Measurements from ENCODE around the gene PREX1.

Gene PREX1

DNA sequence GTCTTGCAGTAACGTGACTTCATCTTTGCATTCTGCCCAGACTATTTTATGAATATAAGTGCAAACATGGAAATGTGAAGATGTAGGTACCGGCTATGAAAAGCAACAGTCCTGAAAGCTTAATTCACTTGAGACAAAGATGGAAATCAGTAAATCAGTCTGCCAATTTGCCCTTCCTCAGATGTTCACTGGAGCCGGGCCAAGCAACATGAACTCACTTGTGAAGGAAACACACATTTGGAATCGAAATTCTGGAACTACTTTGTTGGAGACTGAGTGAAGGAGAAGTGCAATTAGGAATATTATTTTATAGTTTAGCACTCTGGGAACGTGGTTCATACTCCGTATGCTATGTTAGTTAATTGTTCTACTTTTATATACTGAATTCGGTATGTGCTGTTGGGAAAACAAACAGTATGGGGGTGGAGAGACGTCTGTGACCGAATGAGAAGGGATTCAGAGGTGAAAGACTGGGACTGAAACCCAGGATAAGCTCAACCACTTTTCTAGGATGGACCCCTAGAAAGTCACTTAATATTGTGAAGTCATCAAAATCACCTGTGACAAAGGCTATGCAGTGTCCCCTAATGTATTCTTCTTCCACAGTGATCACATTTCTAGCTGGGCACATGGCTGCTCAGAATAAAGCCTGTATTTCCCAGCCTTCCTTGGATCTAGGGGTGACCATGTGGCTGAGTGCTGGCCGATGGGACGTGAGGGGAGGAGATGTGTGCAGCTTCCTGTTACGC is 95.5 kb downstream of the PREX1 start:
- DNase-seq, result no peak

DNA sequence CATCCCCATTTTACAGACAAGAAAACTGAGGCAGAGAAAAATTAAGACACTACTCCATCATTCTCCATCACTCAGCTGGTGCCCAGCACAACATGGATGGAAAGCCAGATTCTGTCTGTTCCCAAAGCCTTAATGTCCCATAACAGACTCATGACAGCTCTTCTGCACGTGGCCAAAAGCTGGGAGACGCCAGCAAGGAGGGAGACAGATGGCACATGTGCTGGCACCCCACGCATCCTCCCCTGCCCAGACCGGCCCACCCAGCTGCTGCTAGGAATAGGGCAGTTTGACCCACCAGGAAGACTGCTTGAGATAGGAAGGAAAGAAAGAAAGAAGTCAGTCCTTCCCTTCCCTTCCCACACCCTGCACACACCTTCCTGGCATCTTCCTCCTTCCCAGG is 96.3 kb downstream of the PREX1 start:
- no peak for DNase-seq

DNA sequence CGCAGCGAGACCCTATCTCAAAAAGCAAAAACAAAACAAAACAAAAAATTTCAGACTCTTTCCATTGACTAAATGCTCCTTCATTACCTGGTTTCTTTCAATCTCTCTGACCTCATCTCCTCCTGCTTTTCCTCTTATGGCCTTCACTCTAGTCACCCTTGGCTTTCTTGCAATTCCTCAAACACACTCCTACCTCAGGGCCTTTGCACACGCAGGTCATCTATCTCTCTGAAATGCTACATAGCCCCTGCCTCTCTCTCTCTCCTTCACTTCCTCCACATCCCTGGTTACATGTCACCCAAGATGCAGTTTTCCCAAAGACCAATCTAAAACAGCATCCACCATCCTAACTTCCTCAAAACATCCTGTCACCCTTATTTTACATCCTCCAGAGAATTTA is 96.8 kb downstream of the PREX1 start:
- DNase-seq, result no peak

DNA sequence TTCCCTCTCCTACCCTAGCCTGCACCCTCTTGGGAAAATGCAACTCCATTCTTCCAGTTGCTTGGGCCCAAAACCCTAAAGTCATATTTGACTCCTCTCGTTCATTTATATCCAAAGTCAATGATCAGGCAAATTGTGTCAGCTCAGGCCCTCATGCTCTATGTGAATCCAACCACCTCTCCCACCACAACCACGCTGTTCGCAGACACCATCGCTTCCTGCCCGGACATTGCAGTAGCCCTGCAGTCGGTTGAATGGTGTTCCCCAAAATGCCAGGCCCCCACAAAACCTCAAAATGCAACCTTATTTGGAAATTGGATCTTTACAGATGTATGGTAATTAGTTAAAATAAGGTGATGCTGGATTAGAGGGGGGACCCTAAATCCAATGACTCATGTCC is 98.3 kb downstream of the PREX1 start:
- DNase-seq, result no peak

DNA sequence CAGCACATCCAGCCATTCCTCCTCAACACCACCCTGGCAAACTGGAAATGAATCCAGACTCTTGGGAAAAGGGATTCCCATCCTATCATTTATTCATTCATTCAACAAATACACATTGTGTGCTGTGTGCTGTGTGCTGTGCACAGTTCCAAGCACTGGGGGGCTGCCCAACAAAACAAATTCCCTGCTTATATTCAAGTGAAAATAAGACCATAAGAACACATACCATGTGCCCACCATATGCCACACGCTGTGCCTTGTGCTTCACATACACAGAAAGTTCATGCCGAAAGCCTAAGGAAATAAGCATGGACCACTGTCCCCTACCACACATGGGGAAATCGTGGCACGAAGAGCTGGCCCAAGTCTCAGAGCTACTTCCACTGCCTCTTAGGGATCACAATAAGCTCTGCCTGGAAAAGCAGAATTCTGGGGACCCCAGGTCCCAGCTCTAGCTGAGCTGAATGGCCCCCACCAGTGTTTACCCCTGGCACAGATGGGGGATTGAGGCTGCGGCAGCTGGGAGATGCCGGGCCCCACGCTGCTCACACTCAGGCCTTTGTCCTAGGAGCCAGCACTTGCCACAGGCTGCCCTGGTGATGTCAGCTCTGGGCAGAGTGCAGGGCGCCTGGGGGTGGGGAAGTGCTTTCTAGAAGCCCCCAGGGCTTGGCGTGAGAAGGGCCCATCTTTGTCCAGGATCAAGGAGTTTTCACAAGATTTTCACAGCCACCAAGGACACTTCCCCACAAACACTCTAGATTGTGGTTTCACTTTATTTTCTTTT is 99.6 kb downstream of the PREX1 start:
- no peak for DNase-seq

DNA sequence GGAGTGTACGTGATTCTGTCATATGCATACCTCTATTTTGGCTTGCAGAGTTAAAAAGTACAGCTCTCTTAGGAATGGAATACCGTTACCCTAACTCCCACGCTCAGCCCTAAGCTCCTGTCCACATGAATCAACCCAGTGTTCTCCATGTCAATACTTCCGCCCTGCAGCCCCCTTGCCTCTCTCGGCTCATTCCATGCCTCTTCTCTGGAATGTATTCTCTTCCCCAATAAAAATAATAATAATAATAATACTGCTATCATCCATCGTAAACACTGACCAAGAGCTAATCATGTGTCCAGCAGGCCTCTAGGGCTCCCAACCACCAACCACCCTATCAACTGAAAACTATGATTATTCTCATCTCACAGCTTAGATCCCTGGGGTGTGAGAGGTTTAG is 100.6 kb downstream of the PREX1 start:
- no peak for DNase-seq

DNA sequence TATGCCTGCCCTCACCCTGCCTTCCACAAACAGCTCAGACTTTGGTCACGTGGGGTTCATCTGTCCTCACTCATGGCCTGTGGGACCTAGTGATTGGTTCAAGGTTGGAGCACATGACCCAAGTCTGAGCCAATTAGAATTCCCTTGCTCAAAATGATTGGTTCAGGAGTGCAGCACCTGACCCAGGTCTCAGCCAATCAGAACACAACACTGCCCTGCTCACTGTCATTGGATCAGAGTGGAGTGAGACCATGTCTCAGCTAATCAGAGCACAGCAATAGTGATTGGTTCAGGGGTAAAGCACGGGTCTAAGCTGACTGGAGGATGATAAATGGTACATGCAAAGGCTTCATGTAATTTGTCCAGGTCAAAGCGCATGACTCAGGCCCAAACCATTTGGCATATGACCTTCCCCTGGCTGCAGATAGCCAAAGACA is 102.2 kb downstream of the PREX1 start:
- peak in 1 of 5 experiments; percentile 49 for DNase-seq

DNA sequence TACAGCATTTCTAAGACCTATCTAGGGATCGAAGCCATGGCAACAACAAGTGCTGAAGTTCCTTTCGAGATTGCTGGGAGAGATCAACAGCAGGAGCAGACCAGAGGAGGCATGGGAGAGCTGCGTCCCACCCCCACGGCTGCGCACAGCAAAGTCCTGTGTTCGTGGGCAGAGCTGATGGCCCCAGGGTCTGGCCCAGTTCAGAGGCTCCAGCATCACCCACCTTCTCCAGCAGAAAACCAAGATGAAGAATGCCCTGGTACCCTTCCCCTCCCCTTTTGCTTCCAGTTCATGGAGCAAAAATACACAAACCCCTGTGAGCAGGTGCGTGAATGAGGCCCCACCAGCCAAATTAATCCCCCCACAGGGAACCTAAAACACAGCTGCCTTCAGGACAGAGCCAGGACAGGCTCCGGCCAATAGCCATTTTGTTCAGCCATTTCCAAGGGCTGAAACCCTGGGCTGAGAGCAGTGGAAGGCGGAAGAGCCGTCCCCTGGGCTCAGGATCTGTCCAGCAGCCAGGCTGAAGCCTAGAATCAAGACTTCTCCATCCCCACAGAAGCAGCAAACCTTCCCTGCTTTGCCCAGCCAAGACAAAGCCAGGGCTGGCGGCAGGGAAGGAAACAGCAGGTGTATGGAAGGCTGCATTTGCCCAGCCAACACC is 102.8 kb downstream of the PREX1 start:
- no peak for DNase-seq

DNA sequence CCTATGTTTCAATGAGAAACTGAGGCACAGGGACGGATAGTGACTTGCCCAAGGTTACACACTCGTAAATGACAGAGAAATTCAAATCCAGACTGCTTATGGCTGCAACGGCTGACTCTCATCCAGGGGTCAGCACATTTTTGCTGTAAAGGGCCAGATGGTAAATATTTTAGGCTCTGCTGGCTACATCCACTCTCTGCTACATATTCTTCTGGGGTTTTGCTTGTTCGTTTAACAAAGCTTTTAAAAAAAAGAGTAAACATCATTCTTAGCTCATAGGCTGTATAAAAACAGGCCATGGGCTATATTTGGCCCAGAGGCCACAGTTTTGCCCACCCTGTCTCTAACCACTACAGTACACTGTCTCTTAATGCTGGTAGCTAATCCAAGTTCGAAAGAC is 103.4 kb downstream of the PREX1 start:
- DNase-seq, result no peak

DNA sequence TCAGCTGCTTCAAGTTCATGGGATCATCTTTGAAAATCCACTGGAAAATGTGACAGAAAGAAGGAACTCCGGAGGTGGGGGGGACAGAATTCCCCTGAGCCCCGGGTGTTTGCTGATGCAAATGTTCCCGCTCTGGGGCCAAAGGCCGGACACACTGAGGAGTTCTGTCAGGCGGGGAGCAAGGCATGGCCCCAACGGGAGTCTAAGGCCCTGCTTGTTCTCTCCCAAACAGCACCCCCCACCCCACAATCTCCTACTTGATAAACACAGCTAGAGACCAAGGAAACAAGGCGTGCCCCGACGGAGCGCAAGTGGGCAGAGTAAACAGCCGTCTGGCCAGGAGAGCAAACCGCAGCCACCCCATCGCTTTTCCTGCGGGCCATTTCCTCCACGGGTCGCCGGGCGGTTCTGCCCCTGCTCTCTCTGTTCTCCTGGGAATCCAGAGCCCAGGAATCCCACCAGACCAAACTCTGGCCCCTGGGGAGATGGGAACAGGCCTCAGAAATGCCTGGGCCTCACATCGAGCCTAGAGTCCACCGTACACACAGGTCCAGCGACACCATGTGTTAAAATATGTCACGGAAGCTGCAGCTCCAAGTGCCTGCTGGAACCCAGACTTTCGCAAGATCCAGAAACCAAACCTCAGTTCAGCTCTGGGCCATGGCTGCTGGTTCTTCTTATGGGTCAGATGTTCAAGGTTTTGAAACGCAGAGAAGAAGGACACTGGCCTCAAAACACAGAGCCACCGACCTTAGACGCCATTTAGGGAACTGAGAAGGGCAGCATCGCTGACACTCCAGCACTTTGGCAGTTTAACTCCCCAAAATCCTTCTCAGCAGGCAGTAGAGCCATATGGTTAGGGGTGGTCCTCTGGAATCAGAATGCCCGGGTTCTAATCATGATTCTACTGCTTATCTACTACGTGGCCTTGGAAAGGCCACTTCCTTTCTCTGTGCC is 104.2 kb downstream of the PREX1 start:
- no peak for DNase-seq

DNA sequence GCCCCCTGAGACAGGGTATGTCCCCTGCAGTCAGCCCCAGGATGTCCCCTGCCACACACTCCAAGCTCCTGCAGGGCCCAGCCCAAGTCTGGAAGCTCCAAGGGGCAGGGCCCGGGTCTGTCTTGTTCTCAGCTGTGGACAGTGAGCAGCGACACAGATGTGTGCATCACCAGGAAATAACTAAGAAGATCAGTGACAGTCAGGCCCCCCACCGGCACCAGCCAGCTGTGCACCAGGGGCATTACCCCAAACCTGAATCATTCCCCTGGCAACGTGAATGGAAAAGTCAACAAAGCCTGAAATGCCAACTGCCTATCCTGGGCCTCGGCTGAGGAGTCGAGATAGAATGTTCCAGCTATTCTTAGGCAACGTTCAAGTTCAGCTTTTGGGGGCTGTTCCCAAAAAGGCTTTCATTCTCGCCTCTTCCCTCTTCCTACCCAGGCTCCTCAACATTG is 105.0 kb downstream of the PREX1 start:
- no peak for DNase-seq

DNA sequence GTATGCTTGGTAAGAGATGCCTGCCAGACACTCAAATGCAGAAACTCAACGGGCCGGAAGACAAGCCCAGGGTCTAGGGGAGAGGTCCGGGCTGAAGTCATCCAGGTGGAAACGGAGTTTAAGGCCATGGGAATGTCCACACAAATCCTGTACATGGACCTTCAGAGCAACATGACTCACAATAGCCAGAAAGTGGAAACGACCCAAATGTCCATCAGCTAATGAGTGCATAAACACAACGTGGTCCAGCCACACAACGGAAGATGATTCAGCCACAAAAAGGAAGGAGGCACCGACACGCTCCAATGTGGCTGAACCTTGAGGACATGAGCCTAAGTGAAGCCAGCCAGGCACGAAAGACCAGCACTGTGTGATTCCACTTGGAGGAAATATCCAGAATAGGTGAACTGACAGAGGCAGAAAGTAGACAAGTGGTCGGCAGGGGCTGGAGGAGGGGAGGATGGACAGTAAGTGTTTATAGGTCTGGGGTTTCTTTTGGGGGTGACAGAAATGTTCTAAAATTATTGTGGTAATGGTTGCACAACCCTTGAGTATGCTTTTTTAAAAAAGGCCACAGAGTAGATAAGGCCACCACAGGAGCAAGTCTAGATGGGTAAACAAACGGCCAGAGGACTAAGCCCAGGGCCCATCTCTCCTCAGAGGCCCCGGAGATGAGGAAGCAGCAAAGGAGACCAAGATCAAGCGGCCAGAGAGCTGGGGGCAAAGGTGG is 105.6 kb downstream of the PREX1 start:
- no peak for DNase-seq

DNA sequence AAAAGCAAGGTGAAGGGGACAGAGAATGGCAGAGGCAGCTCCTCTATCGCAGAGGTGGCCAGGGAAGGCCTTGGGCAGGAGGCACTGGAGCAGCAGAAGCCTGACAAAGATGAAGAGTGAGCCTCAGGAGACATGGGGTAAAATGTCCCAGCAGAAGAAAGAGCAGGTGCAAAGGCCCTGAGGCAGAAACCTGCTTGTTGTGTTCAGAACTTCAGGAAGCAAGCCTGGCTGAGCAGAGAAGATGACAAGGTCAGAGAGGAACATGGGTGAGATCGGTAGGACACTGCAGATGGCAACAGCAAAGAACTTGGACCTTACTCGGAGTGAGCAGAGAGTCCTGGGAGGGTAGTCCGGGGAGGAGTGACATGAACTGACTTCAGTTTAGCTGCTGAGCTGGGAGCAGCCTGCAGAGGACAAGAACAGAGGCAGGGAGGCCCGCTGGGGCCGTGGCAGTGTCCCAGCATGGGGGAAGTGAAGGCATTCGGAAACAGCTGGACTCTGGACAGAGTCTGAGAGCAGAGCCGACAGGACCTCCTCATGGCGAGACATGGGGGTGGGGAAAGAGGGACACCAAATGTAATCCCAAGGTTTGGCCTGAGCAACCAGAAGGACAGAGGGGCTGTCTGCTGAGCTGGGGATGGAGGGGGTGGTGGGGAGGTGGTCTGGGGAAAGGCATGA is 106.3 kb downstream of the PREX1 start:
- DNase-seq, result no peak

DNA sequence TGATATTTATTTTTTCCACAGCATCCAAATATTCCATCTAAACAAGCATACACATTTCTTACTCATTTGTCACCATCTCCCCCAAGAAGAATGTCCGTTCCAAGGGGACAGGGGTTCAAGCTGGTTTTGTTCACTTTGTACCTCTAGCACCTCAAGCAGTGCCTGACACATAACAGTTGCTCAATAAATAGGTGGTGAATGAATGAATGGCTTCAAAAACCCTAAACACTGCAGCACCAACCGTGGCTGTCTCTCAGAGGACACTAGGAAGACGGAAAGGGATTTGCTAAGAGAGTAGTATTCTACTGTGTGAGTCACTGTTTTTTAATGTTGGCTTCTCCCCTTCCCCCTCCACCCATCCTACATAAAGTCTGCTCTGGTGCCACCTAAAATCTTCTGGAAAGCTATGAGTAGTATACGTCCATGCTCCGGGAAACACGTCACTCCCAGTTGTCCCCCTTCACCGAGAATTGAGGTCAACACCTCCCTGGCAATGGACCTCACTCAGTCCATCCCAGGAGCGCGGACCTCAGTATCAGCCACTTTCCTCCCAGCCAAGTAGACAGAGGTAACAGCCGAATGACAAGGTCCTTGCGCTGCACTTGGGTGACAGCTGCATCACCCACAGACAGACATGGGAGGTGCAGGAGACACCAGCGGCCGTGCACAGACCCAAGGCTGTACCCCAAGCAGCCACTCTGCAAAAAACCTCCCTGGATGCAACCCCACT is 107.4 kb downstream of the PREX1 start:
- no peak for DNase-seq

DNA sequence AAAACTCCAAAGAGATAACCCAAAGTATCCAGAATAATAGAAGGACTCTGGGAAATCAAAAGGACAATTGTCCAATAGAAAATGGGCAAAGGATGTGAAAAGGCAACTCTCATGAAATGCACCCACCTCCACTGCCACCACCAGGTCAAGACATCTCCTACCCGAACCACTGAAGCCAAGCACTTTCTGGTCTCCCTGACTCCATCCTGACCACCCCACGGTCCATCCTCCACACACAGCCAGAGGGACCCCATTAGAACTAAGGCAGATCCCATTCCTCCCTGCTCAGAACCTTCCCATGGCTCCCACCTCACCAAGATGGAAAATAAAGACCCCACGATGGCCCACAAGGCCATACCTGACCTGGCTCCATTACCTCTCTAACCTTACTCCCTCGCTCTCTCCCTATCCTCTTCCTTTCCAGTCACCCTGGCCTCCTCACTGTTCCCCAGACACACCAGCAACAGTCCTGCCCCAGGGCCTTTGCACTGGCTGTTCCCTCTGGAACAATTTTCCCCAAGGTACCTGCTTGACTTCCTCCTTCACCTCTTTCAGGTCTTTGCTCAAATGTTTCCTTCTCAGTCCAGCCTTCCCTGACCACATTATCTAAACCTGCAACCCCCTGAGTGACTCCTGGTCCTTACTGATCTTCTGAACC is 108.1 kb downstream of the PREX1 start:
- no peak for DNase-seq

DNA sequence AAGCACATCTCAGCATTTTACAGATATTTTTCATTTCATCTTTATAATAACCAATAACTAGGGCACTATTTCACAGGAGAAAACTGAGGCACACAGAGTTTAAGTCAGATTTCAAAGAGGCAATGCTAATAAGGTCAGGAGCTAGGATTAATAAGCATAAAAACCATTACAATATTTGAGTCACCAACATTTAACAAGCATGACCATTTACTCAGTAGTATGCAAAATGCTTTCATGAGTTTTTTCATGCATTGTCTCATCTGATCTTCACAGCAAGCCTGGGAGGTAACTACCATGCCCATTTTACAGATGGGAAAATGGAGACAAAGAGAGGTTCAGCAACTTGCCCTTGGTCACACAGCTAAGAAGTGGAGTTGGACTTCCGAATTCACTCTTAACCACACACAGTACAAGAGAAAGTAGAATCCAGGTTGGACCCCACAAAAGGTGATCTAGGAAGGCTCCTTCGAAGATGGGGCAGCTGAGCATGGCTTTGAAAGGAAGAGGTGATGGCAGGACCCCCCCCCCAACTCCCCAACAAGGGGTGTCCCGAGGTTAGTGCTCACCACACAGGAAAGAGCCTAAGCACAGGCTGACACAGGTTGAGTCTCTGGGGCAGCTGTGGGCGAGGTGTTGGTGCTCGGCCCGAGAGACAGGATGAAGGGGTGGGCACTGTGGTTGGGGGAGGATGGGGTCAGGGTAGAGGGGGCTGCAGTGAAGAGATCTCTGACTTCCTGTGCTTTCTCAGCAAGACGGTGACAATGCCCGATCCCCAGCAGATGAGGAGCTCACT is 108.8 kb downstream of the PREX1 start:
- DNase-seq, result peak in 2 of 5 experiments; percentile 78 to 86

DNA sequence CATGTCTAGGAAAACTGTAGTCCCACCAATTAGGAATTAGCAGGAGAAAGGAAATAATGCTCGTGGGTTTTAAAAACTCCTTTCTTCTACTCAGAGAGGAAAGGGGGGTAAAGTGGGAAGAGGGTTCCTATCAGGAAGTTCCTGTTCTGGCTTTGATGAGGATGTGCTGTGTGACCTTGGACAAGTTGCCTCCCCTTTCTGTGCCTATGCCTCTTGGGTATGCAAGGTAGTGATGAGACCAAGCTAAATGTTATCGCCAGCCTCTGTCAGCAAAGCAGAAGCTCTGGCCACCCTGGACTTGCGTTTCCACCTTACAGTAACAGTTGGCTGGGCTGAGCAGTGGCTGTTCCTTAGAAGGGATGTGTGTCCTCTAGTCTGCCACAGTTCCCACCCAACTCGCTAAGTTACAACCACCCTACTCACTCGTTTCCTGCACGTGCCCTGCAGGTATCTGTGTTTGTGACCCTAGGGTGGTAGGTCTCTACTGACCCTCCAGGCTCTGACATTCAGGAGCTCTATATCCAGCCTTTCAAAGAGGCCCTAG is 110.0 kb downstream of the PREX1 start:
- DNase-seq, result no peak

DNA sequence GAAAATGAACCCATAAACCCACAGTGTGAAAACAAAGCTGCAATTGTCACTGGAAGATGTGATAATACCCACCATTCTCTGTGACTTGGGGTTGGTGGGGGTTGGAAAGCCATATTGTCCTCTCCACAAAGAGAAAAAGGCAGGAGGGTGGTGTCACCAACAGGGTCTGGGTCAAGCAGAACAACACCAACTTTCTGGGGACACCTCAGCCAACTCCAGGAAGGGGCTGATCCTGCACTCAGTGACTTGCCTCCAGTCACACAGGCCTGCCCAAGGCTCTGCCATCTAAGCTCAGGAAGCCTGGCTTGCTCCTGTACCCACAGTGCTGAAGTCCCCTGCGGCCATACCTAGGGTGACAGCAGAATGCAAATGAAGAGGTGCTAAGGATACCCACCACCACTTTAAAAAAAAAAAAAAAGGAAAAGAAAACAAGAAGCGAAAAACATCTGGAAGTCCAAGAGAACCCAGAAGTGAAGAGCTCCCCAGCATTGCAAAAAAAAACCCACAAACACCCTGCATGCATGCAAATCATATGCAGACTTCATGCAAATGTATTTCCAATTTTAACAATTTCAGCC is 110.6 kb downstream of the PREX1 start:
- peak in 1 of 5 experiments; percentile 38 for DNase-seq
